Hepatocyte (in vitro differentiated cells): ENCODE measurements around the gene CCR7. TPM values are rescaled to one million over a fixed set of nuclear protein-coding genes. Genes with fewer than 3 reads are reported as not detected.

ENCODE experiments used
- DNase-seq: peaks from one replicate; pipeline ENCODE4 v3.0.0-alpha.2; 2016; ENCODE audit warnings: low spot score
- H2AFZ ChIP-seq: fragments of 200-600 bp; sonication (generic); 2 replicates; pipeline ENCODE4 v1.6.0; 2016; ENCODE audit warnings: antibody characterized with exemption, mild to moderate bottlenecking
- H3K27ac ChIP-seq: fragments of 200-600 bp; sonication (generic); 2 replicates; pipeline ENCODE4 v1.5.1; 2016; ENCODE audit warnings: mild to moderate bottlenecking
- H3K27me3 ChIP-seq: fragments of 200-600 bp; sonication (generic); 2 replicates; pipeline ENCODE4 v1.6.1; 2016
- H3K36me3 ChIP-seq: fragments of 200-600 bp; sonication (generic); replicated peaks from 2 replicates; pipeline ENCODE4 v1.5.1; 2016; ENCODE audit warnings: low read depth; ENCODE audit not compliant: insufficient read depth
- H3K4me1 ChIP-seq: fragments of 200-600 bp; sonication (generic); 2 replicates; pipeline ENCODE4 v1.5.1; 2016; ENCODE audit warnings: mild to moderate bottlenecking, moderate library complexity; ENCODE audit not compliant: insufficient read depth
- H3K4me2 ChIP-seq: fragments of 200-600 bp; sonication (generic); 2 replicates; pipeline ENCODE4 v1.6.0; 2016
- H3K4me3 ChIP-seq: fragments of 200-600 bp; sonication (generic); 2 replicates; pipeline ENCODE4 v1.5.1; 2016; ENCODE audit warnings: mild to moderate bottlenecking
- H3K79me2 ChIP-seq: fragments of 200-600 bp; sonication (generic); 2 replicates; pipeline ENCODE4 v1.6.0; 2017; ENCODE audit warnings: mild to moderate bottlenecking
- H3K9me2 ChIP-seq: fragments of 200-600 bp; sonication (generic); replicated peaks from 2 replicates; pipeline ENCODE4 v1.6.0; 2017; ENCODE audit warnings: mild to moderate bottlenecking; ENCODE audit not compliant: insufficient read depth
- H3K9me3 ChIP-seq: fragments of 200-600 bp; sonication (generic); 2 replicates; pipeline ENCODE4 v1.5.1; 2016; ENCODE audit warnings: low read depth, mild to moderate bottlenecking
- H4K20me1 ChIP-seq: fragments of 200-600 bp; sonication (generic); 2 replicates; pipeline ENCODE4 v1.6.0; 2016; ENCODE audit warnings: mild to moderate bottlenecking; ENCODE audit not compliant: insufficient read depth, poor library complexity, severe bottlenecking
- EZH2 ChIP-seq: fragments of 200-600 bp; sonication (generic); IDR thresholded peaks from 2 replicates; pipeline ENCODE4 v1.6.1; 2016; ENCODE audit warnings: antibody characterized with exemption, mild to moderate bottlenecking, borderline replicate concordance
- EZH2phosphoT487 ChIP-seq: fragments of 200-600 bp; sonication (generic); IDR thresholded peaks from one replicate; pipeline ENCODE4 v1.6.1; 2018; ENCODE audit warnings: antibody characterized with exemption, mild to moderate bottlenecking, low read depth, moderate library complexity; ENCODE audit not compliant: unreplicated experiment, severe bottlenecking
- WGBS: methylation state at CpG from one replicate; pipeline ENCODE4 v1.1.6; 2016; ENCODE audit warnings: low lambda C conversion rate; ENCODE audit errors: missing lambda C conversion rate; 5-methylcytosine and 5-hydroxymethylcytosine counted together
- polyA plus RNA-seq: library from polyadenylated mRNA; unstranded; fragments of >200 nt; fragmentation: Nextera tagmentation; extraction: Ambion mirVana; gene quantifications from 2 replicates; pipeline ENCODE4 v1.2.1, GENCODE V29; 2016
- total RNA-seq: library from RNA; depleted of rRNA; stranded (reverse); fragments of >200 nt; gene quantifications from 2 replicates; pipeline ENCODE4 v1.2.3, GENCODE V29; 2014
- TF ChIP-seq, protein P1 (sequence below): fragments of 200-600 bp; sonication (generic); IDR thresholded peaks from 2 replicates; pipeline ENCODE4 v1.5.1; 2016; ENCODE audit warnings: antibody characterized with exemption, mild to moderate bottlenecking; ENCODE audit not compliant: poor library complexity

Gene CCR7
- total and polyA plus RNA-seq, 2 experiments from 2014 or later: 2.8 to 4.1 TPM

- WGBS: 66% methylated on average over 3 of the region's 3 CpGs
- H3K27me3 ChIP-seq: no peaks in the 10 kb centered on the region
- H3K9me2 ChIP-seq: no peaks in the 10 kb centered on the region
- peaks cover 16% of the 10 kb centered on the region for H3K4me1 ChIP-seq
- no peak overlapping the region for H2AFZ ChIP-seq
- no peak for DNase-seq
- no peaks in the 10 kb centered on the region for H4K20me1 ChIP-seq
- H3K27ac ChIP-seq: peak overlapping the region; percentile 49
- H3K36me3 ChIP-seq: no peaks in the 10 kb centered on the region
- no peaks in the 10 kb centered on the region for H3K79me2 ChIP-seq
- no peaks in the 10 kb centered on the region for H3K9me3 ChIP-seq
- TF ChIP-seq, protein P1, sequence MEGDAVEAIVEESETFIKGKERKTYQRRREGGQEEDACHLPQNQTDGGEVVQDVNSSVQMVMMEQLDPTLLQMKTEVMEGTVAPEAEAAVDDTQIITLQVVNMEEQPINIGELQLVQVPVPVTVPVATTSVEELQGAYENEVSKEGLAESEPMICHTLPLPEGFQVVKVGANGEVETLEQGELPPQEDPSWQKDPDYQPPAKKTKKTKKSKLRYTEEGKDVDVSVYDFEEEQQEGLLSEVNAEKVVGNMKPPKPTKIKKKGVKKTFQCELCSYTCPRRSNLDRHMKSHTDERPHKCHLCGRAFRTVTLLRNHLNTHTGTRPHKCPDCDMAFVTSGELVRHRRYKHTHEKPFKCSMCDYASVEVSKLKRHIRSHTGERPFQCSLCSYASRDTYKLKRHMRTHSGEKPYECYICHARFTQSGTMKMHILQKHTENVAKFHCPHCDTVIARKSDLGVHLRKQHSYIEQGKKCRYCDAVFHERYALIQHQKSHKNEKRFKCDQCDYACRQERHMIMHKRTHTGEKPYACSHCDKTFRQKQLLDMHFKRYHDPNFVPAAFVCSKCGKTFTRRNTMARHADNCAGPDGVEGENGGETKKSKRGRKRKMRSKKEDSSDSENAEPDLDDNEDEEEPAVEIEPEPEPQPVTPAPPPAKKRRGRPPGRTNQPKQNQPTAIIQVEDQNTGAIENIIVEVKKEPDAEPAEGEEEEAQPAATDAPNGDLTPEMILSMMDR: no peak
- TF ChIP-seq EZH2 (no peak), EZH2phosphoT487 (no peak)
- no peak overlapping the region for H3K4me3 ChIP-seq
- no peak overlapping the region for H3K4me2 ChIP-seq
These were observed 29.4 kb downstream of the CCR7 start for GRCh38 chr17:40535924-40536294.

DNA sequence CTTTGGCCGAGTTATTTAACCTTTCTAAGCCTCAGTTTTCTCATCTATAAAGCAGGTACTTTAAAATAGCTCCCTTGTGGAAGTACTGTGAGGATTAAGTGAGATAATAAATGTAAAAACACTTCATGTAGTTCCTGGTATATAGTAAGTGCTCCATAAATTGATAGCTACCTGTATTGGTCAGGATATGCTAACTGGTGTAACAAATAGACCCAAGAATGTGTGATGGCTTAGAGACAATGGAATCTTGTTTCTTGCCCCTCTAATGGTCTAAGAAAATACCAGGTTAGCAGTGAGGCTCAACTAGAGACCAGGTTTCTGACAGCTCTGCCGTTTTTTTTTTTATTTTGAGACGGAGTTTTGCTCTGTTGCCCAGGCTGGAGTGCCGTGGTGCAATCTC lies 29.8 kb downstream of the CCR7 start:
- TF ChIP-seq, protein P1: no peak
- no peak for TF ChIP-seq EZH2phosphoT487
- TF ChIP-seq EZH2: no peak
- Histone ChIP-seq H3K36me3 (no peaks in the 10 kb centered on the region), H4K20me1 (no peaks in the 10 kb centered on the region), H3K79me2 (no peaks in the 10 kb centered on the region), H3K27me3 (no peaks in the 10 kb centered on the region), H3K27ac (no peak overlapping the region), H3K4me1 (peaks cover 15% of the 10 kb centered on the region), H3K4me2 (no peak overlapping the region), H3K4me3 (no peak overlapping the region), H2AFZ (no peak overlapping the region), H3K9me2 (no peaks in the 10 kb centered on the region), H3K9me3 (no peaks in the 10 kb centered on the region)
- no peak for DNase-seq
- WGBS: 91% methylated on average over 4 of the region's 4 CpGs

- DNase-seq: no peak
- Histone ChIP-seq H3K4me1 (peaks cover 15% of the 10 kb centered on the region), H3K9me2 (no peaks in the 10 kb centered on the region), H2AFZ (no peak overlapping the region), H3K79me2 (no peaks in the 10 kb centered on the region), H3K4me3 (no peak overlapping the region), H3K4me2 (no peak overlapping the region), H3K9me3 (no peaks in the 10 kb centered on the region), H4K20me1 (no peaks in the 10 kb centered on the region), H3K36me3 (no peaks in the 10 kb centered on the region), H3K27ac (peak overlapping the region; percentile 31), H3K27me3 (no peaks in the 10 kb centered on the region)
- 79% methylated on average over 11 of the region's 11 CpGs for WGBS
- TF ChIP-seq EZH2 (no peak), EZH2phosphoT487 (no peak)
- TF ChIP-seq, protein P1: no peak
These were observed 30.7 kb downstream of the CCR7 start for GRCh38 chr17:40534371-40535189.
